Measurements from ENCODE around the gene PRDM13.
A peak's percentile ranks its signal among the peaks of the same experiment; 100 is the strongest.

Gene PRDM13

DNA sequence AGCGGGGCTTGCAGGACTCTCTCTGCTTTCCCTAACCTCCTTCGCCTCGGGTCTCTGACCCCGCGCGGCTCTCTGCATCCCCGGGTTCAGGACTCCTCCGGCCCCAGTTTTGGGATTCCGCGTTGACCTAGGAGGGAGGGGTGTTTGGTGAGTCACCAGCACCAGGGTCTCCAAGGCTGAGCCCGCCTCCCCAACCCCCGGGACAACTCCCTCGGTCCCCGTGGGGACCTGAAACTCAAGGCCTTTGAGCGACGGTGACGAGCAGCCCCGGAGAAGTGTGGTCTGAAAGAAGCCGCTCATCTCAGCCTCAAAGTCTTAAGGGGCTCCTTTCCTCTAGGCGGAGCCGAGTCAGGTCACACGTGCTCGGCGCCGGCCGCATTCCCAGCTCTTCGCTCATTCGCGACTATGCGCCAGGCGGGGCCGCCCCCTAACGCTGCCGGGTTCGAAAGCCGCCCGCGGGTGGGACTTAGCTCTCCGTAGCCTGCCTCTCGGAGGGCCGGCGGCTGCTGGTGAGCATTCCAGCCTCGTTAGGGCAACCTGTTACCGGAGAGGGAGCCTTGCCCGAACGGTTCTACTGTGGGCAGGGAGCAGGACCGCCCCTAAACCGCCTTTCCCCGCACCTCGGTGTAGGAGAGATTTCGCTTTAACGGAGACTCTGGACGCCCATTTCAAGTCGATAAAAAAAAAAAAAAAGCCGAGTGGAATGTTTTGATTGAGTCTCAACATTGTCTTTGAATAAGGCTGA lies 3.0 kb upstream of the PRDM13 start:
- H3K4me3 ChIP-seq (ENCODE audit: low read length in 2 of 2) = peak overlapping the region; percentile 45 to 54
- H3K27ac ChIP-seq (ENCODE audit: low read depth in 2 of 2, low read length in 2 of 2) = no peak overlapping the region

GRCh38 chr6:99604166-99605073 lies 2.2 kb upstream of the PRDM13 start:
- Histone ChIP-seq H3K36me3 (ENCODE audit: control insufficient read depth in 2 of 2, insufficient read depth in 2 of 2, low read length in 2 of 2) (no peaks in the 10 kb centered on the region), H3K9ac (ENCODE audit: low read depth in 1 of 2, low read length in 2 of 2) (no peak overlapping the region), H3K4me3 (ENCODE audit: low read length in 2 of 2) (peak overlapping the region in 1 of 2 donors; percentile 45), H3K9me3 (ENCODE audit: control insufficient read depth in 2 of 2, low read length in 2 of 2) (no peaks in the 10 kb centered on the region), H3K27ac (ENCODE audit: low read depth in 2 of 2, low read length in 2 of 2) (no peak overlapping the region), H3K27me3 (ENCODE audit: control insufficient read depth in 2 of 2, insufficient read depth in 2 of 2, low read length in 2 of 2) (peaks cover 80 to 88% of the 10 kb centered on the region in 2 donors), H3K4me1 (ENCODE audit: control insufficient read depth in 2 of 2, insufficient read depth in 2 of 2, low read length in 2 of 2) (peaks cover 5 to 7% of the 10 kb centered on the region in 2 donors)

More for the DNA sequence above, 3.0 kb upstream of the PRDM13 start:
- Histone ChIP-seq H3K4me1 (ENCODE audit: control insufficient read depth in 2 of 2, insufficient read depth in 2 of 2, low read length in 2 of 2) (peaks cover 5 to 7% of the 10 kb centered on the region in 2 donors), H3K9ac (ENCODE audit: low read depth in 1 of 2, low read length in 2 of 2) (no peak overlapping the region), H3K9me3 (ENCODE audit: control insufficient read depth in 2 of 2, low read length in 2 of 2) (no peaks in the 10 kb centered on the region), H3K36me3 (ENCODE audit: control insufficient read depth in 2 of 2, insufficient read depth in 2 of 2, low read length in 2 of 2) (no peaks in the 10 kb centered on the region), H3K27me3 (ENCODE audit: control insufficient read depth in 2 of 2, insufficient read depth in 2 of 2, low read length in 2 of 2) (peaks cover 75 to 86% of the 10 kb centered on the region in 2 donors)

DNA sequence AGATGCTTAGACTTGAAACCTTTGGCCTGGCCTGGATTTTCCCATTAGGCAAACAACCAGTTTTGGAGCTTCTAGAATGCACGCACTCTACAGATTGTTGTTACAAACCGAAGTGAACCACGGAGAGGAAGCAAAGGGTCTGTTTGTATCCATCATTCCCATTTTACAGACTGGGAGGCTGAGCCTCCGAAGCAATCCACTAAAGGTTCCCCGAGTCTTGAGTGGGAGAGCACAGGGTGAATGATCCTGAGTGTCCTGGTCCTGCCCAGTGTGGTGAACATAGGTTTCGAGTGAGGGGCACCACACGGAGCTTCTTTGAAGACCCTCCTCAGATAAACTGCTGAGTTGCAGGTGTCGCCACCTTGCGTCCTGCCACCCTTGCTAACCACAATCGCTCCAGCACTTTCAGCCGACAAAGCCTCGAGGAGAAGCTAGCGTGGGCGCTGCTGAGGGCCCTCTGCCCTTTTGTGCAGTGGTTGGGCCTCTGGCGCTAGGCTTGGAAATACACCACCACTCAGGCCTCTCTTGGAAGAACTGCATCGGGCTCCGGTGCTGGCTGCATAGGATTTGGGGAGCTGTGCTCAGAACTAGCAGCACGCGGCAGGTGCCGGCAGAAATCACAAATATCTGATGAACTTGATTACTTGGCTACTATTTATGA lies 1.4 kb upstream of the PRDM13 start:
- H3K4me3 ChIP-seq (ENCODE audit: low read length in 2 of 2) = no peak overlapping the region
- no peak overlapping the region for H3K9ac ChIP-seq (ENCODE audit: low read depth in 1 of 2, low read length in 2 of 2)
- peaks cover 85 to 96% of the 10 kb centered on the region in 2 donors for H3K27me3 ChIP-seq (ENCODE audit: control insufficient read depth in 2 of 2, insufficient read depth in 2 of 2, low read length in 2 of 2)
- H3K27ac ChIP-seq (ENCODE audit: low read depth in 2 of 2, low read length in 2 of 2) = no peak overlapping the region
- no peaks in the 10 kb centered on the region for H3K36me3 ChIP-seq (ENCODE audit: control insufficient read depth in 2 of 2, insufficient read depth in 2 of 2, low read length in 2 of 2)
- peaks cover 5 to 7% of the 10 kb centered on the region in 2 donors for H3K4me1 ChIP-seq (ENCODE audit: control insufficient read depth in 2 of 2, insufficient read depth in 2 of 2, low read length in 2 of 2)
- H3K9me3 ChIP-seq (ENCODE audit: control insufficient read depth in 2 of 2, low read length in 2 of 2) = no peaks in the 10 kb centered on the region

DNA sequence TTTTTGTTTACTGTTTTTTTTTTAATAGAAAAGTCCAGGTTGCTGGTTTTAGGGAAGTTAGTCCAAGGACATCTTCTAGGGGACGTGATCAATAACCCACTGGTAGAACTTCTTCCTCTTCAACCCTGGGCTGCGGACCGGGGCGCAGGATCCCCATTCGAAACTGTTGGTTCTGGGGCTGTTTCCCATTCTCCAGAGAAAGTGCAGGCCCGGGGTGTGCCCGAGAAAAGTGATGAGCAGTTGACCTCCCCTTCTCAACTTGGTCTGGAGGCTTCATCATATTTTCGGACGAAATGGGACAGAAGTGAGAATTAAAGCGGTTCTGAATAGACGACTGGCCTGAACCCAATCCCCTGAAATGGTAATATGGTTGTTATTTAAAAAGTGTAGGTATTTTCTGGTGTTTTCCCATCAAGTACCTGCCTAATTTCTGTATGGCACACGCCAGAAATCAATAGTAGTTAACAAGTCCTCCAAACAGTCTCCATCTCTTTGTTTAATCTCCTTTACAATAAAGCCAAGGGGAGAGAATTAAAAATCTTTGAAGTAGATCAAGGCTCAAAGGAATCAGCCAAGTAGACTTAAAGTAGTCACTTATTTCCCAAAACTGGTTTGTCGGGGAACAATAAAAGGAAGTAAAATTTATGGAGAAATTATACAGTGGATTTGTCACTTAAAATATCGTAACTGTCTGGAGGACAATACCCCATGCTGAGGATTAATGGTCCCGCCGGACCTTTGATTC lies 550 bp upstream of the PRDM13 start:
- H3K4me1 ChIP-seq (ENCODE audit: control insufficient read depth in 2 of 2, insufficient read depth in 2 of 2, low read length in 2 of 2) = peaks cover 5 to 7% of the 10 kb centered on the region in 2 donors
- H3K9me3 ChIP-seq (ENCODE audit: control insufficient read depth in 2 of 2, low read length in 2 of 2) = no peaks in the 10 kb centered on the region
- H3K9ac ChIP-seq (ENCODE audit: low read depth in 1 of 2, low read length in 2 of 2) = no peak overlapping the region
- H3K36me3 ChIP-seq (ENCODE audit: control insufficient read depth in 2 of 2, insufficient read depth in 2 of 2, low read length in 2 of 2) = no peaks in the 10 kb centered on the region
- H3K27me3 ChIP-seq (ENCODE audit: control insufficient read depth in 2 of 2, insufficient read depth in 2 of 2, low read length in 2 of 2) = peaks cover 79 to 95% of the 10 kb centered on the region in 2 donors
- H3K4me3 ChIP-seq (ENCODE audit: low read length in 2 of 2) = no peak overlapping the region
- no peak overlapping the region for H3K27ac ChIP-seq (ENCODE audit: low read depth in 2 of 2, low read length in 2 of 2)

DNA sequence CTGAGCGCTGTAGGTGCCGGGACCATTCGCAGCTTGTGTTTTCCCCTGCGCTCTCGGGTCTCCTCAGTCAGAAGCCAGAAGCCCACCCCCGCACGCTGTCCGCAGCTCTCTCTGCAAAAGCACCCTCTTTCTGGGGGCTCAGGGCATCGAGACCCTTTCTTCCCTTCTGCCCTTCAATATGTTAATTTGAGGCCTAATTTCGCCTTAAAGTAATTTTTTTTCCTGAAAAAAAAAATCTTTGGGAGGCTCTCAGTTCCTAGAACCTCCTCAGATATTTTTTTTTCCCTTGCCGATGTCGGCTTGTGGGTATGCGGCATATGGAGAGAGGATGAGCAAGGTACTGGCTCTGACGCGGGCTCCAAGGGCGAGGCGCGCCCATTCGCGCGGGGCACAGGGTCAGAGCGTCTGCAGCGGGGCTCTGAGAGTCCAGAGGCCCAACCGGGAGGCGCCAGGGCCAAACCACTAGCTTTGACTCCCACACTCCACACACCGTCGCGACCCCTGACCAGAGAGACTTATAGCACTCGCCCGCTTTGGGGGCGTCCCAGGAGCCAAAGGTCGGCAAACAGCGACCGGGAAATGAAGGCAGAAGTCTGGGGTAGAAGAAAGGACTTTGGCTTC lies 893 bp downstream of the PRDM13 start:
- Histone ChIP-seq H3K27me3 (ENCODE audit: control insufficient read depth in 2 of 2, insufficient read depth in 2 of 2, low read length in 2 of 2) (peaks cover 78 to 95% of the 10 kb centered on the region in 2 donors), H3K36me3 (ENCODE audit: control insufficient read depth in 2 of 2, insufficient read depth in 2 of 2, low read length in 2 of 2) (no peaks in the 10 kb centered on the region), H3K9me3 (ENCODE audit: control insufficient read depth in 2 of 2, low read length in 2 of 2) (no peaks in the 10 kb centered on the region), H3K9ac (ENCODE audit: low read depth in 1 of 2, low read length in 2 of 2) (no peak overlapping the region), H3K4me1 (ENCODE audit: control insufficient read depth in 2 of 2, insufficient read depth in 2 of 2, low read length in 2 of 2) (peaks cover 5 to 7% of the 10 kb centered on the region in 2 donors), H3K27ac (ENCODE audit: low read depth in 2 of 2, low read length in 2 of 2) (no peak overlapping the region), H3K4me3 (ENCODE audit: low read length in 2 of 2) (no peak overlapping the region)

- no peak overlapping the region for H3K9ac ChIP-seq (ENCODE audit: low read depth in 1 of 2, low read length in 2 of 2)
- H3K4me1 ChIP-seq (ENCODE audit: control insufficient read depth in 2 of 2, insufficient read depth in 2 of 2, low read length in 2 of 2) = peaks cover 6 to 8% of the 10 kb centered on the region in 2 donors
- no peaks in the 10 kb centered on the region for H3K9me3 ChIP-seq (ENCODE audit: control insufficient read depth in 2 of 2, low read length in 2 of 2)
- H3K4me3 ChIP-seq (ENCODE audit: low read length in 2 of 2) = no peak overlapping the region
- peaks cover 80 to 95% of the 10 kb centered on the region in 2 donors for H3K27me3 ChIP-seq (ENCODE audit: control insufficient read depth in 2 of 2, insufficient read depth in 2 of 2, low read length in 2 of 2)
- H3K36me3 ChIP-seq (ENCODE audit: control insufficient read depth in 2 of 2, insufficient read depth in 2 of 2, low read length in 2 of 2) = no peaks in the 10 kb centered on the region
- H3K27ac ChIP-seq (ENCODE audit: low read depth in 2 of 2, low read length in 2 of 2) = no peak overlapping the region
These were observed 1.6 kb downstream of the PRDM13 start for GRCh38 chr6:99608059-99608885.

DNA sequence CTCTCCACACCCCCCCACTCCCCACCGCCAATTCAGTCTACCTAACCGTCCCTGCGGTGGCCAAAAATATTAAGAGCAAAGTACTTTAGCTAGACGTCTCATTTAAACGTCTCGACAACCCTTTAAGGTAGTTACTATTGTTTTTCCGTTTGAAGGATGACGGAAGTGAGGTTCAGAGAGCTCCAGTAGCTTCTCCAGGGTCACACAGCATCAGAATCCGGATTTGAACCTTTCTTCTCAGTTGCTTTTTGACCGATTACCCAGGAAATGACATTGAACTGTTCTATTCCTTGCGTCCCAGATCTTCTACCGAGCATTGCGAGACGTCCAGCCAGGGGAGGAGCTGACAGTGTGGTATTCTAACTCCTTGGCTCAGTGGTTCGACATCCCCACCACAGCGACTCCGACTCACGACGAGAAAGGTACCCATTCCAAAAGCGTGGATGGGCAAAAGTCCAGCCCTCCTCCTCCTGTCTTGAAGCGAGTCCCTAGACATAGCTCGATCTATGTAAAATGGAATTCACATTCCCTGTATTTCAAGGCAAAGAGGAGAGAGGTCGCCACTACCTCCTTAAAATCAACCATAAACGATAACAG lies 2.4 kb downstream of the PRDM13 start:
- Histone ChIP-seq H3K4me3 (ENCODE audit: low read length in 2 of 2) (no peak overlapping the region), H3K9ac (ENCODE audit: low read depth in 1 of 2, low read length in 2 of 2) (no peak overlapping the region), H3K36me3 (ENCODE audit: control insufficient read depth in 2 of 2, insufficient read depth in 2 of 2, low read length in 2 of 2) (no peaks in the 10 kb centered on the region), H3K27me3 (ENCODE audit: control insufficient read depth in 2 of 2, insufficient read depth in 2 of 2, low read length in 2 of 2) (peaks cover 77 to 91% of the 10 kb centered on the region in 2 donors), H3K4me1 (ENCODE audit: control insufficient read depth in 2 of 2, insufficient read depth in 2 of 2, low read length in 2 of 2) (peaks cover 3 to 7% of the 10 kb centered on the region in 2 donors), H3K27ac (ENCODE audit: low read depth in 2 of 2, low read length in 2 of 2) (no peak overlapping the region), H3K9me3 (ENCODE audit: control insufficient read depth in 2 of 2, low read length in 2 of 2) (no peaks in the 10 kb centered on the region)

- Histone ChIP-seq H3K36me3 (ENCODE audit: control insufficient read depth in 2 of 2, insufficient read depth in 2 of 2, low read length in 2 of 2) (no peaks in the 10 kb centered on the region), H3K4me3 (ENCODE audit: low read length in 2 of 2) (no peak overlapping the region), H3K4me1 (ENCODE audit: control insufficient read depth in 2 of 2, insufficient read depth in 2 of 2, low read length in 2 of 2) (peaks cover 7 to 14% of the 10 kb centered on the region in 2 donors), H3K27me3 (ENCODE audit: control insufficient read depth in 2 of 2, insufficient read depth in 2 of 2, low read length in 2 of 2) (peaks cover 75 to 91% of the 10 kb centered on the region in 2 donors), H3K27ac (ENCODE audit: low read depth in 2 of 2, low read length in 2 of 2) (no peak overlapping the region), H3K9me3 (ENCODE audit: control insufficient read depth in 2 of 2, low read length in 2 of 2) (no peaks in the 10 kb centered on the region), H3K9ac (ENCODE audit: low read depth in 1 of 2, low read length in 2 of 2) (no peak overlapping the region)
These were observed 3.4 kb downstream of the PRDM13 start for GRCh38 chr6:99609905-99610489.

Measured in mucosa of rectum (tissue), 2 donors.